Suprapubic skin (tissue), 4 donors: Measurements from ENCODE around the gene GOLGA8A. TPM values are rescaled to one million over a fixed set of nuclear protein-coding genes. Genes with fewer than 3 reads are reported as not detected.

Experiments
- DNase-seq, 2 donors: peaks; one replicate each; pipeline ENCODE4 v3.0.0-alpha.2; 2019; ENCODE audit warnings: low spot score in 2 of 2
- H3K27ac ChIP-seq: fragments of 200-600 bp; sonication (generic); one replicate; pipeline ENCODE4 v1.5.1; 2019
- H3K27me3 ChIP-seq: fragments of 200-600 bp; sonication (generic); one replicate; pipeline ENCODE4 v1.5.1; 2019
- H3K36me3 ChIP-seq: fragments of 200-600 bp; sonication (generic); one replicate; pipeline ENCODE4 v1.5.1; 2019
- H3K4me1 ChIP-seq: fragments of 200-600 bp; sonication (generic); one replicate; pipeline ENCODE4 v1.5.1; 2019
- H3K4me3 ChIP-seq: fragments of 200-600 bp; sonication (generic); one replicate; pipeline ENCODE4 v1.5.1; 2019; ENCODE audit warnings: mild to moderate bottlenecking
- H3K9me3 ChIP-seq: fragments of 200-600 bp; sonication (generic); one replicate; pipeline ENCODE4 v1.5.1; 2019
- EP300 ChIP-seq: sonication (generic); formaldehyde crosslinking; IDR thresholded peaks from one replicate; pipeline ENCODE4 v1.6.1; 2017; ENCODE audit warnings: antibody characterized with exemption
- POLR2A ChIP-seq, 2 donors: fragments of 450-650 bp; IDR thresholded peaks; one replicate each; pipeline ENCODE4 v1.6.1; 2017; ENCODE audit warnings: antibody characterized with exemption in 2 of 2, mild to moderate bottlenecking in 2 of 2, moderate library complexity in 2 of 2
- POLR2AphosphoS5 ChIP-seq, 3 donors: sonication (generic); formaldehyde crosslinking; IDR thresholded peaks; one replicate each; pipeline ENCODE4 v1.6.1; 2017; ENCODE audit warnings: antibody characterized with exemption in 3 of 3
- WGBS: methylation state at CpG from one replicate; pipeline ENCODE4 v1.1.5; 2018; 5-methylcytosine and 5-hydroxymethylcytosine counted together
- total RNA-seq, 4 donors: library from RNA; depleted of rRNA; stranded (reverse); fragments of >200 nt; gene quantifications; one replicate each; pipeline ENCODE4 v1.1.0, GENCODE V29; 2016
- TF ChIP-seq, protein P1 (sequence below), 2 donors: fragments of 200-600 bp in 1 of 2; fragments of 450-650 bp in 1 of 2; sonication (generic) in 1 of 2; IDR thresholded peaks; one replicate each; pipeline ENCODE4 v1.5.1; 2016 to 2019; ENCODE audit warnings: antibody characterized with exemption in 2 of 2, mild to moderate bottlenecking in 1 of 2, moderate library complexity in 1 of 2

Gene GOLGA8A
- 100 to 1,000 TPM in 1 of 4 donors, 10 to 100 TPM in 3; 19.5 to 155 (median 55.4) TPM for total RNA-seq

DNA sequence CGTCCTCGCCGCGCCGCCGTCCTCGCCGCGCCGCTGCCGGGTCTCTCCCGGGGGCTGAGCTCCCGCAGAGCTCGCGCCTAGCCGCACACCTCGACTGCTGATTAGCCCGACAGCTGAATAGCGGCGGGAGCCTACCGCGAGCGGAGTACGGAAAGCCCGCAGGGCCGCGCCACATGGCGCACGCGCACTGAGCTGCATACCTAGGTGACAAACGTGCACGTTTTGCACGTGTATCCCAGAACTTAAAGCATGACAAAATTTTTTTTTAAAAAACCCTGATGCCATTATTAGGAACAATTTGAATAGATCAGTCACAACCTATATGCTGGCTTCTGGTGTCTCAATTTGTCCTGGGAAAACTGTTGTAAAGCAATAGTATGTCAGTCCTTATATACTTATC, at the start of gene GOLGA8A:
Gene GOLGA8A, minus strand, starts transcription at position 122 of the 400 bp plus-strand sequence. CDS start 48,117 bp downstream, outside the sequence.
- DNase-seq: no peak
- Histone ChIP-seq H3K27me3 (no peaks in the 10 kb centered on the region), H3K27ac (peak within 1 kb of the TSS; percentile 56), H3K4me3 (peak within 1 kb of the TSS; percentile 81), H3K4me1 (peaks cover 21% of the 10 kb centered on the region), H3K36me3 (peaks cover 10% of the 10 kb centered on the region), H3K9me3 (no peaks in the 10 kb centered on the region)
- 9% methylated on average over 14 of the region's 33 CpGs for WGBS
- TF ChIP-seq POLR2AphosphoS5 (IDR thresholded peaks at IDR 0.05) (peak in 1 of 3 donors; percentile 87), POLR2A (IDR thresholded peaks at IDR 0.05) (no peak), EP300 (no peak)

GRCh38 chr15:34483644-34484043, 46.0 kb upstream of the GOLGA8A start:
- Histone ChIP-seq H3K4me1 (no peaks in the 10 kb centered on the region), H3K4me3 (no peak overlapping the region), H3K27me3 (peaks cover 4% of the 10 kb centered on the region), H3K36me3 (no peaks in the 10 kb centered on the region), H3K9me3 (no peaks in the 10 kb centered on the region), H3K27ac (no peak overlapping the region)
- TF ChIP-seq POLR2AphosphoS5 (IDR thresholded peaks at IDR 0.05): no peak
- no peak for TF ChIP-seq EP300
- no peak for TF ChIP-seq POLR2A (IDR thresholded peaks at IDR 0.05)
- TF ChIP-seq, protein P1, sequence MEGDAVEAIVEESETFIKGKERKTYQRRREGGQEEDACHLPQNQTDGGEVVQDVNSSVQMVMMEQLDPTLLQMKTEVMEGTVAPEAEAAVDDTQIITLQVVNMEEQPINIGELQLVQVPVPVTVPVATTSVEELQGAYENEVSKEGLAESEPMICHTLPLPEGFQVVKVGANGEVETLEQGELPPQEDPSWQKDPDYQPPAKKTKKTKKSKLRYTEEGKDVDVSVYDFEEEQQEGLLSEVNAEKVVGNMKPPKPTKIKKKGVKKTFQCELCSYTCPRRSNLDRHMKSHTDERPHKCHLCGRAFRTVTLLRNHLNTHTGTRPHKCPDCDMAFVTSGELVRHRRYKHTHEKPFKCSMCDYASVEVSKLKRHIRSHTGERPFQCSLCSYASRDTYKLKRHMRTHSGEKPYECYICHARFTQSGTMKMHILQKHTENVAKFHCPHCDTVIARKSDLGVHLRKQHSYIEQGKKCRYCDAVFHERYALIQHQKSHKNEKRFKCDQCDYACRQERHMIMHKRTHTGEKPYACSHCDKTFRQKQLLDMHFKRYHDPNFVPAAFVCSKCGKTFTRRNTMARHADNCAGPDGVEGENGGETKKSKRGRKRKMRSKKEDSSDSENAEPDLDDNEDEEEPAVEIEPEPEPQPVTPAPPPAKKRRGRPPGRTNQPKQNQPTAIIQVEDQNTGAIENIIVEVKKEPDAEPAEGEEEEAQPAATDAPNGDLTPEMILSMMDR (IDR thresholded peaks at IDR 0.05): no peak
- 72% methylated on average over 3 of the region's 3 CpGs for WGBS
- no peak for DNase-seq

DNA sequence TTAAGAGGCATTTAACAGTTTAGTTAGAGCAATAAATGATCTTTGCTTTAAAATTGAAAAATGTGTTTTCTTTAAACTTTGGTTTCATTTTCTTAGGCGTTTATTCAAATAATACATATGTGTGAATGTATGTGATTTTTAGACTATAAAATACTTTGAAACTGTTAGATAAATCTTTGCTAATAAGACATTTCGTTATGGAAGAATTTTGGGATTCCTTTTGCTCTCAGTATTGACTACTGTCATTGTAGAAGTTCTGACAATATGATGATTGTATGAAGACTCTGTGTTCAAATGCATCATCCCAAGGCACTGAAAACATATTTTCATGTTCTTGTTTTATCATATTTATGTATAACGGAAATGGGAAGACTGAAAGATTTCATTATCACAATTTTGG, 43.8 kb upstream of the GOLGA8A start:
- no peaks in the 10 kb centered on the region for H3K36me3 ChIP-seq
- peaks cover 4% of the 10 kb centered on the region for H3K27me3 ChIP-seq
- H3K9me3 ChIP-seq: no peaks in the 10 kb centered on the region
- no peaks in the 10 kb centered on the region for H3K4me1 ChIP-seq
- no peak overlapping the region for H3K4me3 ChIP-seq
- WGBS: 61% methylated on average over 3 of the region's 3 CpGs
- TF ChIP-seq, protein P1 (IDR thresholded peaks at IDR 0.05): no peak
- TF ChIP-seq POLR2A (IDR thresholded peaks at IDR 0.05): no peak
- no peak for TF ChIP-seq EP300
- TF ChIP-seq POLR2AphosphoS5 (IDR thresholded peaks at IDR 0.05): no peak
- no peak overlapping the region for H3K27ac ChIP-seq
- DNase-seq: no peak

DNA sequence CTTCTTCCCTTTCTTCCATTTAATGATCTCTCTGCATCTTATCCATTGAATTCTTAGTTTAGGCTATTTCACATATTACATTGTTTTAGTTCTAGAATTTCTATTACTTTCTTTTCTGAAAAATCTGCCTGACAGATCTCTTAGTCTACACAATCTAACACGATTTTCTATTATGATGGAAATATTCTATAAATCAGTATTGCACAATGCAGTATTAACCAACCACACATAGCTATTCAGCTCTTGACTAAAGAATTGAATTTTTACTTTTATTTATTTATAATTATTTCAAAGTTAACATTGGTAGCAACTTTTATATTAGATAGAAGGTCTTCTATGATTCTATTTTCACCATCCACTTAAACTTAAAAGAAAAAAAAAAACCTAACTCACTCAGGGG, 36.2 kb upstream of the GOLGA8A start:
- H3K4me1 ChIP-seq: no peaks in the 10 kb centered on the region
- H3K27ac ChIP-seq: no peak overlapping the region
- H3K27me3 ChIP-seq: no peaks in the 10 kb centered on the region
- TF ChIP-seq, protein P1 (IDR thresholded peaks at IDR 0.05): no peak
- TF ChIP-seq EP300: no peak
- TF ChIP-seq POLR2A (IDR thresholded peaks at IDR 0.05): no peak
- TF ChIP-seq POLR2AphosphoS5 (IDR thresholded peaks at IDR 0.05): no peak
- H3K9me3 ChIP-seq: no peaks in the 10 kb centered on the region
- DNase-seq: no peak
- WGBS: 73% methylated on average over 1 of the region's 1 CpG
- H3K36me3 ChIP-seq: no peaks in the 10 kb centered on the region
- no peak overlapping the region for H3K4me3 ChIP-seq

GRCh38 chr15:34472947-34473346, 35.3 kb upstream of the GOLGA8A start:
- 63% methylated on average over 2 of the region's 2 CpGs for WGBS
- H3K4me1 ChIP-seq: no peaks in the 10 kb centered on the region
- no peaks in the 10 kb centered on the region for H3K36me3 ChIP-seq
- H3K27me3 ChIP-seq: no peaks in the 10 kb centered on the region
- H3K4me3 ChIP-seq: no peak overlapping the region
- no peak for TF ChIP-seq EP300
- no peak for TF ChIP-seq POLR2AphosphoS5 (IDR thresholded peaks at IDR 0.05)
- no peak for TF ChIP-seq POLR2A (IDR thresholded peaks at IDR 0.05)
- TF ChIP-seq, protein P1 (IDR thresholded peaks at IDR 0.05): no peak
- DNase-seq: no peak
- H3K9me3 ChIP-seq: no peaks in the 10 kb centered on the region
- H3K27ac ChIP-seq: no peak overlapping the region

- H3K36me3 ChIP-seq: no peaks in the 10 kb centered on the region
- 33% methylated on average over 1 of the region's 1 CpG for WGBS
- TF ChIP-seq POLR2A (IDR thresholded peaks at IDR 0.05): no peak
- TF ChIP-seq, protein P1 (IDR thresholded peaks at IDR 0.05): no peak
- TF ChIP-seq POLR2AphosphoS5 (IDR thresholded peaks at IDR 0.05): no peak
- no peak for TF ChIP-seq EP300
- DNase-seq: no peak
- H3K4me3 ChIP-seq: no peak overlapping the region
- no peak overlapping the region for H3K27ac ChIP-seq
- no peaks in the 10 kb centered on the region for H3K9me3 ChIP-seq
- no peaks in the 10 kb centered on the region for H3K4me1 ChIP-seq
- H3K27me3 ChIP-seq: no peaks in the 10 kb centered on the region
These were observed 33.3 kb upstream of the GOLGA8A start for GRCh38 chr15:34470892-34471291.
